ENCODE measurements around the gene USP15.

Gene USP15

GRCh38 chr12:62259993-62260732 is at the start of gene USP15:
Gene USP15, plus strand, starts transcription at chr12:62260404. Its CDS starts 11 bp downstream, at chr12:62260415.
- peak; percentile 94 to 96 for DNase-seq

- no peak for DNase-seq
These were observed 49.8 kb upstream of the USP15 start for GRCh38 chr12:62210422-62210821.

GRCh38 chr12:62211510-62211909 is 48.7 kb upstream of the USP15 start:
- DNase-seq: no peak

- no peak for DNase-seq
These were observed 45.4 kb upstream of the USP15 start for GRCh38 chr12:62214846-62215245.

- no peak for DNase-seq
These were observed 44.7 kb upstream of the USP15 start for GRCh38 chr12:62215506-62215905.

- no peak for DNase-seq
These were observed 42.6 kb upstream of the USP15 start for GRCh38 chr12:62217466-62218194.

GRCh38 chr12:62221107-62221506 is 39.1 kb upstream of the USP15 start:
- DNase-seq: no peak

GRCh38 chr12:62224601-62225000 is 35.6 kb upstream of the USP15 start:
- no peak for DNase-seq

- DNase-seq: no peak
These were observed 33.1 kb upstream of the USP15 start for GRCh38 chr12:62227091-62227490.

- no peak for DNase-seq
These were observed 29.6 kb upstream of the USP15 start for GRCh38 chr12:62230652-62231051.

GRCh38 chr12:62232143-62232729 is 28.0 kb upstream of the USP15 start:
- DNase-seq: no peak

GRCh38 chr12:62233805-62234204 is 26.4 kb upstream of the USP15 start:
- no peak for DNase-seq

- DNase-seq: no peak
These were observed 20.6 kb upstream of the USP15 start for GRCh38 chr12:62239571-62239970.

- no peak for DNase-seq
These were observed 12.7 kb upstream of the USP15 start for GRCh38 chr12:62247281-62248045.

GRCh38 chr12:62248873-62249272 is 11.3 kb upstream of the USP15 start:
- no peak for DNase-seq

- no peak for DNase-seq
These were observed 10.8 kb upstream of the USP15 start for GRCh38 chr12:62249419-62249818.

- DNase-seq: no peak
These were observed 9.3 kb upstream of the USP15 start for GRCh38 chr12:62250671-62251608.

- no peak for DNase-seq
These were observed 8.6 kb upstream of the USP15 start for GRCh38 chr12:62251609-62251958.

- no peak for DNase-seq
These were observed 7.6 kb upstream of the USP15 start for GRCh38 chr12:62252576-62252975.

- DNase-seq: no peak
These were observed 5.2 kb upstream of the USP15 start for GRCh38 chr12:62254967-62255366.

- DNase-seq: no peak
These were observed 3.7 kb upstream of the USP15 start for GRCh38 chr12:62256408-62257096.

GRCh38 chr12:62258231-62258630 is 2.0 kb upstream of the USP15 start:
- no peak for DNase-seq
